IPS DF 6.9 (cell line): ENCODE measurements around the gene RFLNA.
"Not testable (repeated sequence)": the region's sequence is repeated elsewhere in the genome, so short reads cannot be mapped to it uniquely, and the experiment has no call there.

ENCODE experiments used
- DNase-seq: peaks from one replicate; pipeline ENCODE4 v3.0.0-alpha.2; 2013; ENCODE audit warnings: low read depth, low spot score
- H3K27ac ChIP-seq: one replicate; pipeline ENCODE4 v1.5.1; 2013; ENCODE audit warnings: low read length, control low read depth
- H3K27me3 ChIP-seq: 2 replicates; pipeline ENCODE4 v1.6.1; 2013; ENCODE audit warnings: mild to moderate bottlenecking, low read length; ENCODE audit not compliant: control insufficient read depth, insufficient read depth
- H3K36me3 ChIP-seq: 2 replicates; pipeline ENCODE4 v1.6.1; 2013; ENCODE audit warnings: low read length; ENCODE audit not compliant: control insufficient read depth, insufficient read depth
- H3K4me1 ChIP-seq: 2 replicates; pipeline ENCODE4 v1.6.1; 2013; ENCODE audit warnings: low read length; ENCODE audit not compliant: control insufficient read depth, insufficient read depth
- H3K4me3 ChIP-seq: 2 replicates; pipeline ENCODE4 v1.5.1; 2013; ENCODE audit warnings: mild to moderate bottlenecking, low read length
- H3K9me3 ChIP-seq: 2 replicates; pipeline ENCODE4 v1.6.1; 2013; ENCODE audit warnings: low read length, inconsistent platforms; ENCODE audit not compliant: control insufficient read depth, insufficient read depth
- WGBS: extraction: QIAGEN DNeasy Blood & Tissue Kit; methylation state at CpG from one replicate; pipeline ENCODE4 v1.1.7; 2013; ENCODE audit warnings: mixed read lengths, missing lambda C conversion rate; ENCODE audit not compliant: insufficient read length, insufficient coverage; 5-methylcytosine and 5-hydroxymethylcytosine counted together

Gene RFLNA

DNA sequence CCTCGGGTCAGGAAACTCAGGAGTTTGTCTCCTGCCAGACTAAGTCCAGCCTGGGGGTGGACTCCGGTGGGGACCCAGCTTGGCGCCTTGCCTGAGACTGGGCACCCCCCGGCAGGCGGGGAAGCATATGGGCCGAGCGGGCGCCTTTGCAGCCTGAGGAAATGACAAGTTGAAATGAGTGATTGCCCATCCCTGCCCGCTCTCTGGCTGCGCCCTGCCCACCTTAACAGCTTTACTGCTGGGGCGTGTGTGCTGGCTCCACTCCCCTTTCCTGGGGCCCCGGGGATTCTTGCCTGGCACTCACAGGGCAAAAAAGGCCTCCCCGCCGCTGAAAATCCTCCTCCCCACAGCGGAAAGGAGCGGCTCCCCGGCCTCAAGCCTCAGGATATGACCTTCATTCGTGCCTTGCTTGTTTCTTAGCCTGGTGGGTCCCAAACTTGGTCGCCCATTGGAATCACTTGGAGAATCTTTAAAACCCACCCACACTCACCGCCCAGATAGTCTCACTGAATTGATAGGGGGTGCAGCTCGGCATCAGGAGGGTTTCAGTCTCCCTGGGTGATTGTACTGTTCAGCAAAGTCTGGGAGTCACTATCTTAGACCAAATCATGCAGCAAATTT lies 1.5 kb downstream of the RFLNA start:
- no peaks in the 10 kb centered on the region for H3K36me3 ChIP-seq
- no peak overlapping the region for H3K27ac ChIP-seq
- no peak for DNase-seq
- no CpG with 5 or more reads among the region's 21 CpGs for WGBS
- H3K9me3 ChIP-seq: no peaks in the 10 kb centered on the region
- H3K4me3 ChIP-seq: no peak overlapping the region
- H3K4me1 ChIP-seq: peaks cover 4% of the 10 kb centered on the region; the same call in 1 of the 2 replicates
- H3K27me3 ChIP-seq: no peaks in the 10 kb centered on the region; the same call in 1 of the 2 replicates

DNA sequence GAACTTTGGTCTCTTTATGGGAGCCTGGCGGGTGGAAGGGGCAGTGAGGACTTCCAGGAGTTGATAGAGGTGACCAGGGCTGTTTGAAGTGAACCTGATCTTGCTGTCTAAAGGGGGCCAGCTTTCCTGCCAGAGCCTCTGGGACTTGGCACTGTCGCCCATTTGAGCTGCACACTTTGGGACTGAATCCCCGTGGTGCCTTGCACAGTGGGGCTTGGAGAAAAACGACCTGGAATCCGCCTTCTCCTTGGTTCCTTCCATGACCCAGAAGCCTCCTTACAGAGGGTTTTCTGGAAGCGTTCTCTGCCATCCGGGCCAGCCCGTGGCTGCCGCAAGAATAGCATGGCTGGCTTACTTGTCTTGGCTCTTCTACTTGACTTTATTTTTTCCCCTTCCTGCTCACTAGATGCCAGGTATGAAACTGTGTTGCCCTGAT lies 2.0 kb downstream of the RFLNA start:
- Histone ChIP-seq H3K9me3 (no peaks in the 10 kb centered on the region), H3K4me1 (peaks cover 4% of the 10 kb centered on the region; the same call in 1 of the 2 replicates), H3K36me3 (no peaks in the 10 kb centered on the region), H3K4me3 (no peak overlapping the region), H3K27ac (no peak overlapping the region), H3K27me3 (no peaks in the 10 kb centered on the region; the same call in 1 of the 2 replicates)
- DNase-seq: no peak
- WGBS: no CpG with 5 or more reads among the region's 9 CpGs

DNA sequence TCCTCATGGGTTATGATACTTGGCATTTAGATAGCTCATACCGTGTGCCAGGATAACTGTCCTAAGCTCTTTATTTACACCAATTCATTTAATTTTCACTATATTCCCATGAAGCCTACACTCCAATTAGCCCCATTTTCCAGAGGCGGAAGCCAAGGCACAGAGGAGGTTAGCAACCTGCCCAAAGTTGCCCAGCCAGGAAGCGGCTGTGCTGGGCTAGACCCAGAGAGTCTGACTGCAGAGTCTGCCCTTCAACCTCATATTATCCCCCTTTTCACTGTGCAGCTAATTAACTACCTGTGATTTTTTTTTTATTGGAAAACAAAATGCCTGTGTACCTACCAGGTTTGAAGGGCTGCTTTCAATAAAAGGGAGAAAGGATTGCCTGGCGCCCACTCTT lies 2.5 kb downstream of the RFLNA start:
- Histone ChIP-seq H3K4me1 (peaks cover 4% of the 10 kb centered on the region; the same call in 1 of the 2 replicates), H3K36me3 (no peaks in the 10 kb centered on the region), H3K27ac (no peak overlapping the region), H3K9me3 (no peaks in the 10 kb centered on the region), H3K4me3 (no peak overlapping the region), H3K27me3 (no peaks in the 10 kb centered on the region; the same call in 1 of the 2 replicates)
- DNase-seq: no peak
- no CpG with 5 or more reads among the region's 4 CpGs for WGBS

DNA sequence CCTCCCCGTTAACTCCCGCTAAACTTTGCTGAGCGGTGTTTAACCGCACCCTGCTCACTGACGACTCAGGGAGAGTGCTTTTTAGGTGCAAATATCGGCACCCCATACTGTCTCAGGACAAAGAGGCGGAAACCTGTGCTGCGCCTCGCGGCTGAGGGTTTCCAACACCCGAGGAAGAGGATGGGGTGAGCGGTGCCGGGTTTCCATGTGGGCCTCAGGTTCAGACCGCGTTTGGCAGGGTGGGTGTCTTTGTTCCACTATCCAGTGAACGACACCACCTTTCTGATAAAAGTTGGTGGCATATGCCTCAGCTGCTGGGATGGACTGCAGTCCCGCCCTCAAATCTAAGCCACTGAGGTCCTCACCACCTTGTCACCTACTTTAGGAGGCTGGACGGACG lies 3.0 kb downstream of the RFLNA start:
- no peaks in the 10 kb centered on the region; the same call in 1 of the 2 replicates for H3K27me3 ChIP-seq
- no peak overlapping the region for H3K4me3 ChIP-seq
- H3K4me1 ChIP-seq: peaks cover 4% of the 10 kb centered on the region; the same call in 1 of the 2 replicates
- H3K9me3 ChIP-seq: no peaks in the 10 kb centered on the region
- H3K27ac ChIP-seq: no peak overlapping the region
- no CpG with 5 or more reads among the region's 19 CpGs for WGBS
- no peak for DNase-seq
- no peaks in the 10 kb centered on the region for H3K36me3 ChIP-seq

DNA sequence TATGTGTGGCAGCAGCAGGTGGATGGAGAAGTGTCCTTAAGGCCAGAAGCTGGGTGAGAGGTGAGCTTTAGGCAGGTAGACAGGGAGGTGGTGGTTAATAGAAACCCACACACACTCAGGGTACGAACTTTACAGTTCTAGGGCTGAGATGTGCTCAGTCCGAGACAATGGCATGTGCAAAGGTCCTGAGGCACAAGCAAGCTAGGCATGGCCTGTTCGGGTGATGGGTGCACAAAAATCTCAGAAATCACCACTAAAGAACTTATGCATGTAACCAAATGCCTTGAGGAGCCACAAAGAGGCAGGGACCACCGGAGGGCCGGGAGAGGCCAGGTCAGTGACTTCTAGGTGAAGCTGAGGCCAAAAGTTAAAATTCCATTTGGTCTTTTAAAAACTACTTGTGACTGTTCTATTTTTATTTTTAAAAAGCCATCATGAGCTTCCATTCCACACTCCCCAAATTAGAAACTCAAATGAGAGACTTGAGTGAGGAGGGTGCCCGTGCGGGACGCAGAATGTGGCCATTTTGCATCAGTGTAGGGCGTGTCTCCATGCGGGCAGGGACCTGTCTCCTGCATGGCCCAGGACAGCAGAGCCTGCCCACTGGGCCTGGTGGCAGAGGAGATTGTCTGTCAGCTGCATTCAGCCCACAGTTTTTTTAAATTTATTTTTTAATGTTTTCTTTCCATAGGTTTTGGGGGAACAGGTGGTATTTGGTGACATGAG lies 4.0 kb downstream of the RFLNA start:
- Histone ChIP-seq H3K36me3 (no peaks in the 10 kb centered on the region; the same call in 1 of the 2 replicates), H3K4me1 (peaks cover 3% of the 10 kb centered on the region; the same call in 1 of the 2 replicates), H3K4me3 (no peak overlapping the region), H3K27me3 (no peaks in the 10 kb centered on the region; the same call in 1 of the 2 replicates), H3K27ac (no peak overlapping the region), H3K9me3 (no peaks in the 10 kb centered on the region)
- DNase-seq: no peak
- no CpG with 5 or more reads among the region's 10 CpGs for WGBS

DNA sequence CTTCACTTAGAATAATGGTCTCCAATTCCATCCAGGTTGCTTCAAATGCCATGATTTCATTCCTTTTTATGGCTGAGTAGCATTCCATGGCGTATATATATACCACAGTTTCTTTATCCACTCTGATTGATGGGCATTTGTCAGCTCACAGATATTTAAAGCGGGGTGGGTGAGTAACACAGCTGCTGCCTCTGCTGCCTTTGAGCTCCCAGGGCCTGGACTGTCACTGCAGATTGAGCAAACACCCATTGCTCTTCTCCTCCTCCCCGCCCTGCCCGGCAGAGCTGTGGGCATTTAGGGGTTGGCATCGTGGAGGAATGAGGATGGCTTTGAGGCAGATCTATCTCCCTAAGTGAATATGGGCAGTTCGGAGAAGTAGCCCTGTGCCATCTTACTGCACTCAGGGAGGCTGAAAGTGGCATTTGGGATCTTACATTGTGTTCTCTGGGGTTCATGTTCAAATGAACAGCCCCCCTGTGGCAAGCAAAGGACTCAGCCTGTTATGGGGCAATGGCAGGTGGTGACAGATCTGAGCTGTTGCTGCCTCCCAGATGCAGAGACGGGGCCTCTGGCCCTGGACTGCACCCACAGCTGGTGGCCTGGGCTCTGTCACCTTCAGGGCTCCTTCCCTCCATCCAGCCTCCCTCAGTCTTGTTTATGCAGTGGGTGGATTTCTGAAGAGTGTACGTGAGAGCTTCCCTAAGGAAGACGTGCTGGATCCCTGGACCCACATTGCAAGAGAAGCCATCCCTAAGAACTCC lies 4.9 kb downstream of the RFLNA start:
- no CpG with 5 or more reads among the region's 9 CpGs for WGBS
- H3K27me3 ChIP-seq: no peaks in the 10 kb centered on the region
- no peaks in the 10 kb centered on the region for H3K9me3 ChIP-seq

DNA sequence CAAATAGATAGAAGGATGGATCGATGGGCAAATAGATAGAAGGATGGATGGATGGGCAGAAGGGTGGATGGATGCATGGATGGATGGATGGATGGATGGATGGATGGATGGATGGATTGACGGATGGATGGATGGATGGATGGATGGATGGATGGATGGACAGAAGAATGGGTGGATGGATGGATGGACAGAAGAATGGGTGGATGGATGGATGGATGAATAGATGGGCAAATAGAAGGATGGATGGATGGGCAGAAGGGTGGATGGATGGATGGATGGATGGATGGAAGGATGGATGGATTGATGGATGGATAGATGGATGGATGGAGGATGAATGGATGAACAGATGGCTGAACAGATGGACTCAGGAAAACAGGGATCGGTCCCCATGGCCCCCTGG lies 5.8 kb downstream of the RFLNA start:
- not testable (repeated sequence) for DNase-seq, H3K27ac ChIP-seq, H3K9me3 ChIP-seq, H3K4me1 ChIP-seq, H3K27me3 ChIP-seq, H3K4me3 ChIP-seq, H3K36me3 ChIP-seq
- WGBS: no CpG with 5 or more reads among the region's 3 CpGs

More for the DNA sequence above, 4.9 kb downstream of the RFLNA start:
- peaks cover under 1% of the 10 kb centered on the region; the same call in 1 of the 2 replicates for H3K4me1 ChIP-seq
- H3K27ac ChIP-seq: no peak overlapping the region
- H3K4me3 ChIP-seq: no peak overlapping the region
- no peaks in the 10 kb centered on the region; the same call in 1 of the 2 replicates for H3K36me3 ChIP-seq
- DNase-seq: no peak

DNA sequence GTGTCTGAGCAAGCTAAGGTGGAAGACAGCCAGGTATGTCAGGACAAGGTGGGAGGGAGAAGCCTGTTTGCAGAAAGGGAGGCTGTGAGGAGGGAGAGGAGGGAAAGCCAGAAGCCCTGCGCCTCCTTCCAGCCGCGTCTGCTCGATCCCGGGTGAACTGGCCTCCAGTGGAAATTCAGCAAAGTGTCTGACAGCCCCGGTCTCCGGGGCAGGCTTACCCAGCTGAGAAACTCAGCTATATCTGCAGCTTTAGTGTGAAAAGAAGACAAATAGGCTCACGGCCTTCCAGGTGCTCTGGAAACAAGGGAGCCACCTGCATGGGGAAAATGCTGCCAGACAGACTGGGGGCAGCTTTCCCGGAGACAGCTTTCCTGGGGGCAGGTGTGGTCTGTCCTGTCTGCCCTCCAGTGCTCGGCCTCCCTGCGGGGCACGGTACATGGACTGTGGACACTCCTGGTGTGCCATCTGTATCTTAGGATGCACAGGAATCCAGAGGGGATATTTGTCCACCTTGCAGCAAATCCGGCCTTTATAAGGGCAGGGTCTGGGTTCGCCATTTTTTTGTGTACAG lies 6.3 kb downstream of the RFLNA start:
- no CpG with 5 or more reads among the region's 14 CpGs for WGBS
- H3K36me3 ChIP-seq: no peaks in the 10 kb centered on the region; the same call in 1 of the 2 replicates
- no peaks in the 10 kb centered on the region for H3K27me3 ChIP-seq
- DNase-seq: no peak
- no peaks in the 10 kb centered on the region; the same call in 1 of the 2 replicates for H3K4me1 ChIP-seq
- H3K27ac ChIP-seq: no peak overlapping the region
- no peaks in the 10 kb centered on the region for H3K9me3 ChIP-seq
- no peak overlapping the region for H3K4me3 ChIP-seq

DNA sequence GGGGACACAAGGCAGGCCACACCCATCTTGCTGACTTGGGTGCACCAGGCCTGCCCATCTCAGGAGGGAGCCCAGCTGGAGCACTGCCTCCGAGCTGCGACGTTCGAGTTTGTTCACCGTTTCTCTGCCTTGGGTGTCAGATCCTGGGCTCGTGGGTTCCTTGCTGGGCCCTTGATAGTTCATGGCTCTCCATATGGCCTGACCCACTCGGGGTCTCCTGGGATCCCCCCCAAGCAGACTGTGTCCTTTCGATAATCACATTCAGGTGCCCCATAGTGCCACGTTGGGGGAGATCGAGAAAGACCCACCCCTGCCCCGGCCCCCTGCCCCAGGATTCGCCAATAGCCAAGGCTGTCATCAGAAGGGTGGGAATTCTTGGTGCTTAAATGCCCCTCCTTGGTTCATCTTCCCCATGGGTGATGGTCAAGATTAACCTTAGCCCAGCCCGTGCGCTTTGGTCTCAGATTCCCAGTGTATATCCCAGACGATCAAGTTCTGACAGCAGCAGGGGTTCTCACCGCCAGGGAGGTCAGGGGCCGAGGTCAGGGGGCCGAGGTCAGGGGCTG lies 7.4 kb downstream of the RFLNA start:
- no CpG with 5 or more reads among the region's 18 CpGs for WGBS
- Histone ChIP-seq H3K9me3 (no peaks in the 10 kb centered on the region), H3K4me3 (no peak overlapping the region), H3K4me1 (no peaks in the 10 kb centered on the region; the same call in 1 of the 2 replicates), H3K27me3 (no peaks in the 10 kb centered on the region), H3K27ac (no peak overlapping the region), H3K36me3 (no peaks in the 10 kb centered on the region; the same call in 1 of the 2 replicates)
- DNase-seq: no peak
